Liver (tissue), 9 donors: ENCODE measurements around the gene FOXO1. TPM values are rescaled to one million over a fixed set of nuclear protein-coding genes. Genes with fewer than 3 reads are reported as not detected.
A peak's percentile ranks its signal among the peaks of the same experiment; 100 is the strongest.

Experiments
- DNase-seq: peaks from one replicate; pipeline ENCODE4 v3.0.0-alpha.2; 2017; ENCODE audit warnings: low spot score
- H3K27ac ChIP-seq, 2 donors: one replicate each; pipeline ENCODE4 v1.7.0; 2013; ENCODE audit warnings: inconsistent platforms in 2 of 2, low read length in 2 of 2, control low read depth in 1 of 2, low read depth in 1 of 2, mild to moderate bottlenecking in 1 of 2
- H3K27me3 ChIP-seq, 4 donors: one replicate each; pipeline versions ENCODE4 v1.6.1 to v1.7.0; 2013; ENCODE audit warnings: low read length in 3 of 4, inconsistent platforms in 1 of 4, mild to moderate bottlenecking in 1 of 4, moderate library complexity in 1 of 4; ENCODE audit not compliant: control insufficient read depth in 4 of 4, insufficient read depth in 4 of 4
- H3K36me3 ChIP-seq, 4 donors: one replicate each; pipeline versions ENCODE4 v1.6.1 to v1.7.0; 2013; ENCODE audit warnings: low read length in 3 of 4, mild to moderate bottlenecking in 3 of 4, low read depth in 1 of 4, moderate library complexity in 1 of 4; ENCODE audit not compliant: control insufficient read depth in 4 of 4, insufficient read depth in 3 of 4
- H3K4me1 ChIP-seq, 4 donors: one replicate each; pipeline versions ENCODE4 v1.6.1 to v1.7.0; 2013; ENCODE audit warnings: low read length in 3 of 4, mild to moderate bottlenecking in 3 of 4, moderate library complexity in 1 of 4; ENCODE audit not compliant: control insufficient read depth in 4 of 4, insufficient read depth in 4 of 4
- H3K4me3 ChIP-seq, 3 donors: one replicate each; pipeline versions ENCODE4 v1.6.1 to v1.7.0; 2013; ENCODE audit warnings: low read length in 3 of 3, control low read depth in 1 of 3, low read depth in 1 of 3, mild to moderate bottlenecking in 1 of 3
- H3K9ac ChIP-seq, 2 donors: one replicate each; pipeline ENCODE4 v1.7.0; 2013; ENCODE audit warnings: low read length in 2 of 2, mild to moderate bottlenecking in 2 of 2, moderate library complexity in 2 of 2, control low read depth in 1 of 2, low read depth in 1 of 2
- H3K9me3 ChIP-seq, 4 donors: one replicate each; pipeline versions ENCODE4 v1.6.1 to v1.7.0; 2013; ENCODE audit warnings: low read length in 3 of 4; ENCODE audit not compliant: control insufficient read depth in 4 of 4
- FOXA1 ChIP-seq: IDR thresholded peaks from 2 replicates; pipeline ENCODE4 v1.6.1; 2016; ENCODE audit warnings: antibody characterized with exemption
- FOXA2 ChIP-seq: IDR thresholded peaks from 2 replicates; pipeline ENCODE4 v1.6.1; 2016; ENCODE audit warnings: antibody characterized with exemption
- HNF4A ChIP-seq, 2 donors: conservative IDR thresholded peaks; 2 replicates each; pipeline ENCODE4 v1.6.1; 2016; ENCODE audit warnings: antibody characterized with exemption in 2 of 2, mild to moderate bottlenecking in 2 of 2
- RXRA ChIP-seq, 2 donors: IDR thresholded peaks; 2 replicates each; pipeline ENCODE4 v1.6.1; 2017 to 2018; ENCODE audit warnings: antibody characterized with exemption in 2 of 2, mild to moderate bottlenecking in 1 of 2
- SP1 ChIP-seq: IDR thresholded peaks from 2 replicates; pipeline ENCODE4 v1.6.1; 2018; ENCODE audit warnings: antibody characterized with exemption, mild to moderate bottlenecking
- YY1 ChIP-seq: IDR thresholded peaks from 2 replicates; pipeline ENCODE4 v1.6.1; 2016; ENCODE audit warnings: antibody characterized with exemption, mild to moderate bottlenecking
- WGBS: extraction: QIAGEN DNeasy Blood & Tissue Kit; methylation state at CpG from one replicate; pipeline ENCODE4 v1.1.7; 2013; 5-methylcytosine and 5-hydroxymethylcytosine counted together
- polyA plus RNA-seq, 2 donors: library from polyadenylated mRNA; stranded (reverse) in 1 of 2; unstranded in 1 of 2; fragments of 200-250 nt in 1 of 2; fragments of >200 nt in 1 of 2; fragmentation: Nextera tagmentation in 1 of 2; extraction: Ambion mirVana in 1 of 2; gene quantifications; one replicate each; pipeline versions ENCODE4 v1.2.1 to v1.2.3, GENCODE V29; 2013 to 2015
- total RNA-seq, 2 donors: library from RNA; depleted of rRNA; stranded (reverse); fragments of >200 nt; gene quantifications; one replicate each; pipeline ENCODE4 v1.2.3, GENCODE V29; 2014
- TF ChIP-seq, protein P1 (sequence below): fragments of 150-350 bp; IDR thresholded peaks from 2 replicates; pipeline ENCODE4 v1.5.1; 2017; ENCODE audit warnings: improper control_type of control experiment, low read depth, low read length; ENCODE audit not compliant: missing input control
- TF ChIP-seq, protein P2 (sequence below): IDR thresholded peaks from 2 replicates; pipeline ENCODE4 v1.6.1; 2016; ENCODE audit warnings: antibody characterized with exemption
- TF ChIP-seq, protein P3 (sequence below): IDR thresholded peaks from 2 replicates; pipeline ENCODE4 v1.6.1; 2016; ENCODE audit warnings: antibody characterized with exemption, mild to moderate bottlenecking
- TF ChIP-seq, protein P4 (sequence below): IDR thresholded peaks from 2 replicates; pipeline ENCODE4 v1.6.1; 2016; ENCODE audit warnings: antibody characterized with exemption
- donor health status: healthy.
- donor health status: healthy.
- donor health status: healthy.
- donor health status: healthy.
- donor health status: healthy.

Gene FOXO1
- total and polyA plus RNA-seq, 4 donors, result 5.4 to 23.6 (median 8.6) TPM

DNA sequence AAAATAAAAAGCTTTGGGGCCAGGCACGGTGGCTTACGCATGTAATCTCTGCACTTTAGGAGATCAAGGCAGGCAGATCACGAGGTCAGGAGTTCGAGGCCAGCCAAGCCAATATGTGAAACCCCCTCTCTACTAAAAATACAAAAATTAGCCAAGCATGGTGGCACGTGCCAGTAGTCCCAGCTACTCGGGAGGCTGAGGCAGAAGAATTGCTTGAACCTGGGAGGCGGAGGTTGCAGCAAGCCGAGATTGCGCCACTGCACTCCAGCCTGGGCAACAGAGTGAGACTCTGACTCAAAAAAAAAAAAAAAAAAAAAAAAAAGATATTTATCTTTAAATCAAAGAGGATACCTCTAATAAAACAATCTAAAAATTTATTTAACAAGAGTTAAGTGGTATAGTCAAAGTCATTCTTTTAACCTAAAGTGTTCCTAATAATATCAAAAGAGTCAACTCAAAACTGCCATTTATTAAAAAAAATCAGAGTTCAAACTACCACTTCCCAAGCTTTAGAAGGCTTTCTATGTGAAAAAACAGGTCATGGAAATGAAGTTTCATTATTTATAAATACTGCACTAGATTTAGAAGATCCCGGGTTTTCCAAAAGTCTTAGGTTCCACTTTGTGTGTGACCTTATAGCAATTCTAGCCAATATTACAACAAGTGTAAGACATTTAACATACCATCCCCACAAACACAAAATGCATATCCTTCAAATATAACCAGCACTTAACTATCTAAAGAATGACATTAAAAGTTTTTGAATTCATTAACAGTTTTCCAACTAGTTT, 4.4 kb downstream of the FOXO1 start (continued):
- TF ChIP-seq, protein P1, sequence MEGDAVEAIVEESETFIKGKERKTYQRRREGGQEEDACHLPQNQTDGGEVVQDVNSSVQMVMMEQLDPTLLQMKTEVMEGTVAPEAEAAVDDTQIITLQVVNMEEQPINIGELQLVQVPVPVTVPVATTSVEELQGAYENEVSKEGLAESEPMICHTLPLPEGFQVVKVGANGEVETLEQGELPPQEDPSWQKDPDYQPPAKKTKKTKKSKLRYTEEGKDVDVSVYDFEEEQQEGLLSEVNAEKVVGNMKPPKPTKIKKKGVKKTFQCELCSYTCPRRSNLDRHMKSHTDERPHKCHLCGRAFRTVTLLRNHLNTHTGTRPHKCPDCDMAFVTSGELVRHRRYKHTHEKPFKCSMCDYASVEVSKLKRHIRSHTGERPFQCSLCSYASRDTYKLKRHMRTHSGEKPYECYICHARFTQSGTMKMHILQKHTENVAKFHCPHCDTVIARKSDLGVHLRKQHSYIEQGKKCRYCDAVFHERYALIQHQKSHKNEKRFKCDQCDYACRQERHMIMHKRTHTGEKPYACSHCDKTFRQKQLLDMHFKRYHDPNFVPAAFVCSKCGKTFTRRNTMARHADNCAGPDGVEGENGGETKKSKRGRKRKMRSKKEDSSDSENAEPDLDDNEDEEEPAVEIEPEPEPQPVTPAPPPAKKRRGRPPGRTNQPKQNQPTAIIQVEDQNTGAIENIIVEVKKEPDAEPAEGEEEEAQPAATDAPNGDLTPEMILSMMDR, result no peak
- TF ChIP-seq, protein P2, sequence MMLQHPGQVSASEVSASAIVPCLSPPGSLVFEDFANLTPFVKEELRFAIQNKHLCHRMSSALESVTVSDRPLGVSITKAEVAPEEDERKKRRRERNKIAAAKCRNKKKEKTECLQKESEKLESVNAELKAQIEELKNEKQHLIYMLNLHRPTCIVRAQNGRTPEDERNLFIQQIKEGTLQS, result no peak
- no peak for TF ChIP-seq SP1

DNA sequence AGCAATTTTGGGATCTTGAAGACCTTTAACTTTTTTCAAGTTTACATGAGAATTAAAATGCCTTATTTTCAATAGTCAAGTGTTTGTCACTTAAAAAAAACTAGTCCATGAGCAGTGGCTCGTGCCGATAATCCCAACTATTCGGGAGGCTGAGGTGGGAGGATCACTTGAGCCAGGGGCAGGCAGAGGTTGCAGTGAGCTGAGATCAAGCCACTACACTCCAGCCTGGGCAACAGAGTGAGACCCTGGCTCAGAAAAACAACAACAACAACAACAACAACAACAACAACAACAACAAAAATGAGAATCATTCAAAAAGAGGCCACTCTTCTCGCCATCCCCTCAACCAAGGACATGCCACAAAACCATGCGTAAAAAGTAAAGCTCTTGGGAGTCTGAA, 5.7 kb downstream of the FOXO1 start:
- TF ChIP-seq, protein P3, sequence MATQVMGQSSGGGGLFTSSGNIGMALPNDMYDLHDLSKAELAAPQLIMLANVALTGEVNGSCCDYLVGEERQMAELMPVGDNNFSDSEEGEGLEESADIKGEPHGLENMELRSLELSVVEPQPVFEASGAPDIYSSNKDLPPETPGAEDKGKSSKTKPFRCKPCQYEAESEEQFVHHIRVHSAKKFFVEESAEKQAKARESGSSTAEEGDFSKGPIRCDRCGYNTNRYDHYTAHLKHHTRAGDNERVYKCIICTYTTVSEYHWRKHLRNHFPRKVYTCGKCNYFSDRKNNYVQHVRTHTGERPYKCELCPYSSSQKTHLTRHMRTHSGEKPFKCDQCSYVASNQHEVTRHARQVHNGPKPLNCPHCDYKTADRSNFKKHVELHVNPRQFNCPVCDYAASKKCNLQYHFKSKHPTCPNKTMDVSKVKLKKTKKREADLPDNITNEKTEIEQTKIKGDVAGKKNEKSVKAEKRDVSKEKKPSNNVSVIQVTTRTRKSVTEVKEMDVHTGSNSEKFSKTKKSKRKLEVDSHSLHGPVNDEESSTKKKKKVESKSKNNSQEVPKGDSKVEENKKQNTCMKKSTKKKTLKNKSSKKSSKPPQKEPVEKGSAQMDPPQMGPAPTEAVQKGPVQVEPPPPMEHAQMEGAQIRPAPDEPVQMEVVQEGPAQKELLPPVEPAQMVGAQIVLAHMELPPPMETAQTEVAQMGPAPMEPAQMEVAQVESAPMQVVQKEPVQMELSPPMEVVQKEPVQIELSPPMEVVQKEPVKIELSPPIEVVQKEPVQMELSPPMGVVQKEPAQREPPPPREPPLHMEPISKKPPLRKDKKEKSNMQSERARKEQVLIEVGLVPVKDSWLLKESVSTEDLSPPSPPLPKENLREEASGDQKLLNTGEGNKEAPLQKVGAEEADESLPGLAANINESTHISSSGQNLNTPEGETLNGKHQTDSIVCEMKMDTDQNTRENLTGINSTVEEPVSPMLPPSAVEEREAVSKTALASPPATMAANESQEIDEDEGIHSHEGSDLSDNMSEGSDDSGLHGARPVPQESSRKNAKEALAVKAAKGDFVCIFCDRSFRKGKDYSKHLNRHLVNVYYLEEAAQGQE, result no peak
- TF ChIP-seq RXRA (IDR thresholded peaks at IDR 0.05), result no peak
- TF ChIP-seq SP1, result no peak
- Histone ChIP-seq H3K9me3 (no peaks in the 10 kb centered on the region), H3K9ac (no peak overlapping the region), H3K4me1 (peaks cover 10 to 32% (median 18%) of the 10 kb centered on the region in 4 donors), H3K27ac (no peak overlapping the region), H3K4me3 (no peak overlapping the region), H3K27me3 (no peaks in the 10 kb centered on the region), H3K36me3 (peaks cover 0 to 3% (median 0%) of the 10 kb centered on the region in 4 donors)
- 94% methylated on average over 5 of the region's 5 CpGs for WGBS
- DNase-seq, result no peak

DNA sequence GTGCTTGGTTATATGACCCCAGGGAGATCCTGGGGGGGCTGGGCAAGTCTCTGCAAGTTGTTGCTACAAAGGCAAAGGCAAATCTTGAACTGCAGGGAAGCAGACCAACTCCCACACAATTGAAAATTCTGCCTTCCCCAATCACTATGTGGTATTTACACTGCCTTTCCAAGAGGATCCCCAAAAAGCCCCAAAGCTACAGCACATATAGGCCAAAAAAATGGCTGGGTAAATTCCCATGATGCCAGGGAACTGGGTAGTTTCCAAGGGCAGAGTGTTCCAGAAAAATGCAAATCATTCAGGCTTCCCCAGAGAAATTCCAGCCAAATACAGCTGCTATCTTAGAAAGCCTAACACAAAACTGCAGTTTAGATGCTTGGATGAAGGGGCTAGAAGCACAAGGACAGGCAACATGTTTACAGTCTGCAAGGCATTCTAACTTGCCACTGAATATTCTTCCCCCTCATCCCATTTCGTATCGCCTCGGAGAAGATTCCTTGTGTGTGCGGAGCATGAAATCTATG, 6.2 kb downstream of the FOXO1 start:
- Histone ChIP-seq H3K9ac (no peak overlapping the region), H3K4me3 (no peak overlapping the region), H3K36me3 (peaks cover 0 to 3% (median 0%) of the 10 kb centered on the region in 4 donors), H3K27me3 (no peaks in the 10 kb centered on the region), H3K27ac (no peak overlapping the region), H3K9me3 (no peaks in the 10 kb centered on the region), H3K4me1 (peaks cover 10 to 34% (median 19%) of the 10 kb centered on the region in 4 donors)
- 78% methylated on average over 4 of the region's 4 CpGs for WGBS
- no peak for DNase-seq
- TF ChIP-seq YY1 (peak; percentile 26), FOXA1 (no peak), RXRA (IDR thresholded peaks at IDR 0.05) (no peak), FOXA2 (no peak), HNF4A (conservative IDR thresholded peaks at IDR 0.05) (no peak)
- TF ChIP-seq, protein P4, sequence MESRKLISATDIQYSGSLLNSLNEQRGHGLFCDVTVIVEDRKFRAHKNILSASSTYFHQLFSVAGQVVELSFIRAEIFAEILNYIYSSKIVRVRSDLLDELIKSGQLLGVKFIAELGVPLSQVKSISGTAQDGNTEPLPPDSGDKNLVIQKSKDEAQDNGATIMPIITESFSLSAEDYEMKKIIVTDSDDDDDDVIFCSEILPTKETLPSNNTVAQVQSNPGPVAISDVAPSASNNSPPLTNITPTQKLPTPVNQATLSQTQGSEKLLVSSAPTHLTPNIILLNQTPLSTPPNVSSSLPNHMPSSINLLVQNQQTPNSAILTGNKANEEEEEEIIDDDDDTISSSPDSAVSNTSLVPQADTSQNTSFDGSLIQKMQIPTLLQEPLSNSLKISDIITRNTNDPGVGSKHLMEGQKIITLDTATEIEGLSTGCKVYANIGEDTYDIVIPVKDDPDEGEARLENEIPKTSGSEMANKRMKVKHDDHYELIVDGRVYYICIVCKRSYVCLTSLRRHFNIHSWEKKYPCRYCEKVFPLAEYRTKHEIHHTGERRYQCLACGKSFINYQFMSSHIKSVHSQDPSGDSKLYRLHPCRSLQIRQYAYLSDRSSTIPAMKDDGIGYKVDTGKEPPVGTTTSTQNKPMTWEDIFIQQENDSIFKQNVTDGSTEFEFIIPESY, result no peak
